Mesothelial cell of epicardium (in vitro differentiated cells): ENCODE measurements around the gene WBP2. TPM values are rescaled to one million over a fixed set of nuclear protein-coding genes. Genes with fewer than 3 reads are reported as not detected.
A peak's percentile ranks its signal among the peaks of the same experiment; 100 is the strongest.

Experiments used
- DNase-seq, 2 experiments: peaks; one replicate each; pipeline ENCODE4 v3.0.0; 2021; ENCODE audit warnings: low spot score in 2 of 2; ENCODE audit not compliant: unreplicated experiment in 2 of 2
- H3K27ac Mint-ChIP-seq: 2 replicates; pipeline ENCODE4 v1.8.0; 2021; ENCODE audit warnings: mixed read lengths
- H3K27me3 Mint-ChIP-seq: 2 replicates; pipeline ENCODE4 v1.8.0; 2021; ENCODE audit warnings: low read depth, mixed read lengths
- H3K36me3 Mint-ChIP-seq: 2 replicates; pipeline ENCODE4 v1.8.0; 2021; ENCODE audit warnings: mixed read lengths
- H3K4me1 Mint-ChIP-seq: 2 replicates; pipeline ENCODE4 v1.8.0; 2021; ENCODE audit warnings: mixed read lengths
- H3K4me3 Mint-ChIP-seq: 2 replicates; pipeline ENCODE4 v1.8.0; 2021; ENCODE audit warnings: mild to moderate bottlenecking, moderate library complexity, mixed read lengths
- H3K9me3 Mint-ChIP-seq: 2 replicates; pipeline ENCODE4 v1.8.0; 2021; ENCODE audit warnings: mixed read lengths
- CTCF ChIP-seq: fragments of 200-600 bp; sonication (generic); IDR thresholded peaks from one replicate; pipeline ENCODE4 v1.5.0; 2021; ENCODE audit warnings: antibody characterized with exemption; ENCODE audit not compliant: unreplicated experiment
- total RNA-seq: library from RNA; stranded (reverse); gene quantifications from 3 replicates; pipeline ENCODE4 v1.2.1, GENCODE V29; 2021

Gene WBP2
- total RNA-seq, 1 donor from 2014 or later: 42.3 TPM

DNA sequence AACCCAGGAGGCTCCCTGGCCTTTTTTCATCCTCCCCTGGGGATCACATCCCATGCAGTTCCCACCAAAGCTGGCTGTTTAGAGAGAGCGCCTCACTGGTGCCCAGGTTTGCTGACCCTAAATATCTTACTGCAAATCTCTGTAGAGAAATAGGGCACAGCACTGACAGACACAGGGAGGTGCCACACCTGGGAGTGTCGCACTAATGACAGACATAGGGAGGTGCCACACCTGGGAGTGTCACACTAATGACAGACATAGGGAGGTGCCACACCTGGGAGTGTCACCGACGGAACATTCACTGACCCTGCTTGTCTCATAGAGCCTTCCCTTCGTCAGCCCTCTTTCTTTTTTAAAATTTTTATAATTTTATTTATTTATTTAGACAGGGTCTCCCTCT is 44.9 kb downstream of the WBP2 start:
- no peak for TF ChIP-seq CTCF
- H3K27me3 Mint-ChIP-seq: no peaks in the 10 kb centered on the region
- peaks cover 7% of the 10 kb centered on the region for H3K36me3 Mint-ChIP-seq
- peaks cover 6% of the 10 kb centered on the region for H3K4me1 Mint-ChIP-seq
- H3K9me3 Mint-ChIP-seq: no peaks in the 10 kb centered on the region
- H3K27ac Mint-ChIP-seq: no peak overlapping the region
- DNase-seq: no peak
- H3K4me3 Mint-ChIP-seq: no peak overlapping the region

- no peak overlapping the region for H3K27ac Mint-ChIP-seq
- H3K4me1 Mint-ChIP-seq: peaks cover 6% of the 10 kb centered on the region
- TF ChIP-seq CTCF: no peak
- peaks cover 7% of the 10 kb centered on the region for H3K36me3 Mint-ChIP-seq
- no peak for DNase-seq
- H3K9me3 Mint-ChIP-seq: no peaks in the 10 kb centered on the region
- H3K27me3 Mint-ChIP-seq: no peaks in the 10 kb centered on the region
- no peak overlapping the region for H3K4me3 Mint-ChIP-seq
Observed at GRCh38 chr17:75809631-75810111, 45.5 kb downstream of the WBP2 start.

DNA sequence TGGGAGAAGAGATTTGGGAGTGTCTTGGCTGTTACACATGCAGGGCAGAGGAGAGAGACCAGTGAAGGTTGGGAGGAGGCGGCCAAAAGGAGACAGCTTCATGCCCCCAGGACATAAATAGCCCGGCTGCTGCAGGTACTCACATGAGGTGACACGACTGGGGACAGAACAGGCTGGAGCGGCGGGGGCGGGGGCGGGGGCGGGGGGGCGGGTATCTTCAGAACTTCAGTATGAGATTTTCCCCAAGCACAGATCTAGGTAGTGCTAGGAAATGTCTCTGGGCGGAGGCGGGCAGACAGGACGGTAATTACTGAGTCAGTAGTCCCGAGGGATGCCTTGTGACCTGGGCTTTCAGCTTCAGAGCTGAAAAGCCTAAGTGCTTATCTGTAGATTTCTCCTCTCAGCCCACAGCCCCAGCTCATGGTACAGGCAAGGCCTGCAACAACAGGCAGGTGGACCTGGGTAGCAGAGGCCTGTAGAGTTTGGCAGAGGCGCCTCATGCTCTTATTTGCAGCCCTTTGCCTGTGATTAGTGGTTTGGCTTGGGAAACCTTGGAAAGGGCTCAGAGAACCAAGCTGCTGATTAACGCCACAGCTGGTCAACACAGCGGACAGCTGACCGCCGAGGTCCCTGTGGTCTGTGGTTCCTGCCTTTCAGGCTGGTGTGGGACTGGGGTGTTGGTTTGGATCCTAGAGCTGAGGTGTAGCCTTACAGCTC is 46.1 kb downstream of the WBP2 start:
- Mint-ChIP-seq H3K27ac (peak overlapping the region; percentile 87), H3K36me3 (peaks cover 4% of the 10 kb centered on the region), H3K4me1 (peaks cover 6% of the 10 kb centered on the region), H3K4me3 (no peak overlapping the region), H3K27me3 (no peaks in the 10 kb centered on the region), H3K9me3 (no peaks in the 10 kb centered on the region)
- TF ChIP-seq CTCF: no peak
- DNase-seq: no peak

DNA sequence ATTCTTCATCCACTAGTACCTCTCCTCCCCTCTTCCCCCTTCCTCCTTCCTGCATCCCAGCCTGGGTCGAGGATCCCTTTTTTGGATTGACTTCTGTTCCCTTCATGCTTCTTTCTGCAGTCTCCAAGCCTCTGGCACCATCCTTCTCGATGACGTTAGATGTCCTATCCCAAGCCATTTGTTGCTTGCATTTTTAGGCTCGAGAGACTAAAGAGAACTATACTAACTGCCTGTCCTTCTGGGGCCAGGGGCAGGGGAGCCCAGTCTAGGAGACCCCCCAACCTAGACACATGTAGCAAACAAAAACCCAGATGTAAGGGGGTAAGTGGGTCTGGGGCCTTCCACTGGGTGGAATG is 46.6 kb downstream of the WBP2 start:
- no peak for DNase-seq
- peaks cover 4% of the 10 kb centered on the region for H3K36me3 Mint-ChIP-seq
- peak overlapping the region; percentile 87 for H3K27ac Mint-ChIP-seq
- no peaks in the 10 kb centered on the region for H3K27me3 Mint-ChIP-seq
- no peaks in the 10 kb centered on the region for H3K9me3 Mint-ChIP-seq
- H3K4me3 Mint-ChIP-seq: no peak overlapping the region
- peaks cover 6% of the 10 kb centered on the region for H3K4me1 Mint-ChIP-seq
- TF ChIP-seq CTCF: no peak

DNA sequence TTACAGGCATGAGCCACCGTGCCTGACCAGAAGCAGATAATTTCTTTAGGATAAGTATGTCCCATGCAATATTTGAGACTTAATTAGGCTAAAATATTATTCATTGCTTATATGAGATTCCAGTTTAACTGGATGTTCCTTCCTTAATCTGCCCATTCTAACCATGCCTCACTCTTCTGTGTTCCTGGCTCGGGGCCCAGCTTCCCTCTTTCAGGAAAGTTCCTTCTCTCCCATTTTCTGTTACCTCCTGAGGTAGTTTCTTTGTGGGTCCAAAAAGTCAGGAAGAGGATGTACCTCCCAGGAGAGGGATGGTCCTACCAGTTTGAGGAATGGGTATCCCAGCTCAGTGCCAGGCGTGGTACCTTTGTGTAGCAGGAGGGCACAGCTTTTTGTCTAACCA is 47.3 kb downstream of the WBP2 start:
- Mint-ChIP-seq H3K36me3 (peaks cover 4% of the 10 kb centered on the region), H3K9me3 (no peaks in the 10 kb centered on the region), H3K4me1 (peaks cover 6% of the 10 kb centered on the region), H3K4me3 (no peak overlapping the region), H3K27ac (no peak overlapping the region), H3K27me3 (no peaks in the 10 kb centered on the region)
- no peak for DNase-seq
- no peak for TF ChIP-seq CTCF
